Transverse colon (tissue), 4 donors: ENCODE results near the gene MCAT. TPM values are rescaled to one million over a fixed set of nuclear protein-coding genes. Genes with fewer than 3 reads are reported as not detected.

Source experiments
- DNase-seq: peaks from one replicate; pipeline ENCODE4 v3.0.0-alpha.2; 2019
- H3K27ac ChIP-seq, 4 donors: fragments of 200-600 bp; sonication (generic); 2 replicates each; pipeline ENCODE4 v1.5.1; 2016 to 2018; ENCODE audit warnings: inconsistent platforms in 4 of 4
- H3K27me3 ChIP-seq: fragments of 200-600 bp; sonication (generic); 2 replicates; pipeline ENCODE4 v1.5.1; 2017; ENCODE audit warnings: inconsistent platforms
- H3K36me3 ChIP-seq, 4 donors: fragments of 200-600 bp; sonication (generic); 2 replicates each; pipeline ENCODE4 v1.5.1; 2017 to 2019; ENCODE audit warnings: inconsistent platforms in 4 of 4
- H3K4me1 ChIP-seq, 4 donors: fragments of 200-600 bp; sonication (generic); 2 replicates each; pipeline ENCODE4 v1.5.1; 2017 to 2020; ENCODE audit warnings: inconsistent platforms in 4 of 4
- H3K4me3 ChIP-seq, 4 donors: fragments of 200-600 bp; sonication (generic); 1 replicate in 1 of 4; 2 replicates in 3 of 4; pipeline versions ENCODE4 v1.5.1 to v1.6.1; 2017 to 2019; ENCODE audit warnings: inconsistent platforms in 4 of 4
- H3K9me3 ChIP-seq, 2 donors: fragments of 200-600 bp; sonication (generic); 2 replicates each; pipeline ENCODE4 v1.5.1; 2017 to 2019; ENCODE audit warnings: inconsistent platforms in 2 of 2
- EP300 ChIP-seq: sonication (generic); formaldehyde crosslinking; IDR thresholded peaks from one replicate; pipeline ENCODE4 v1.6.1; 2017; ENCODE audit warnings: antibody characterized with exemption, low read depth
- POLR2A ChIP-seq: fragments of 450-650 bp; IDR thresholded peaks from one replicate; pipeline ENCODE4 v1.6.1; 2016; ENCODE audit warnings: antibody characterized with exemption, mild to moderate bottlenecking, moderate library complexity
- POLR2AphosphoS5 ChIP-seq, 3 donors: sonication (generic); formaldehyde crosslinking; IDR thresholded peaks; one replicate each; pipeline ENCODE4 v1.6.1; 2016; ENCODE audit warnings: antibody characterized with exemption in 3 of 3
- WGBS, 2 donors: methylation state at CpG; one replicate each; pipeline ENCODE4 v1.1.5; 2018; ENCODE audit warnings: low coverage in 1 of 2; 5-methylcytosine and 5-hydroxymethylcytosine counted together
- in situ Hi-C, 4 donors: fragments of 200-750 bp; cut with MboI; loops; one replicate each; pipeline versions ENCODE4 v1.15.0 to v1.15.1; 2017; ENCODE audit warnings: low sequenced_read_pairs in 3 of 4, low pct_ligation_motif_present in 1 of 4, low pct_unique_long_range_greater_than_20kb in 1 of 4
- intact Hi-C: fragments of 100-400 bp; cut with DNase I; formaldehyde crosslinking; loops from one replicate; pipeline ENCODE4 v1.15.1; 2023; ENCODE audit warnings: low total_unique reads
- total RNA-seq, 4 donors: library from RNA; depleted of rRNA; stranded (reverse); fragments of >200 nt; gene quantifications; one replicate each; pipeline ENCODE4 v1.1.0, GENCODE V29; 2016
- TF ChIP-seq, protein P1 (sequence below), 5 experiments: fragments of 200-600 bp in 3 of 5; fragments of 450-650 bp in 2 of 5; sonication (generic) in 3 of 5; IDR thresholded peaks; 1 replicate in 2 of 5; 2 replicates in 3 of 5; pipeline ENCODE4 v1.5.1; 2016 to 2017; ENCODE audit warnings: antibody characterized with exemption in 5 of 5, inconsistent platforms in 3 of 5, mild to moderate bottlenecking in 2 of 5, moderate library complexity in 1 of 5

MCAT gene
- total RNA-seq, 4 donors from 2014 or later = 20.9 to 24.3 (median 22.5) TPM

DNA sequence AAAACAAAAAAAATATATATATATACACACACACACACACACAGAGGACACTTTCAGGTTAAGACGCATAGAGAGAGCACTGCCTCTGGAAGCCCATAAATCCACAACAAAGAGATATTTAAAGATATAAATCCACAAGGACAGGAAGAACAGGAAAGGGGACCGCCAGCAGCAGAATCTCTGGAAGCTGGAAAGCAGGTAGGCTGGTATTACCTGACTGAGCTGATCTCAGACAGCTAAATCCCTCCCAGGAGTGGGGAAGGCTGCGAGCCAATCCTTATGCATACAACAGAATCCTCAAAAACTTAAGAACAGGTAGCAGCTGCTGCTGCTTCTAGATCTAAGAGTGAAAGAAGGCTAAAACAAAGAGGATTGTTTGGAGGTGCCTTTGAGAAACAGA is 1.8 kb upstream of the MCAT start:
- TF ChIP-seq, protein P1, sequence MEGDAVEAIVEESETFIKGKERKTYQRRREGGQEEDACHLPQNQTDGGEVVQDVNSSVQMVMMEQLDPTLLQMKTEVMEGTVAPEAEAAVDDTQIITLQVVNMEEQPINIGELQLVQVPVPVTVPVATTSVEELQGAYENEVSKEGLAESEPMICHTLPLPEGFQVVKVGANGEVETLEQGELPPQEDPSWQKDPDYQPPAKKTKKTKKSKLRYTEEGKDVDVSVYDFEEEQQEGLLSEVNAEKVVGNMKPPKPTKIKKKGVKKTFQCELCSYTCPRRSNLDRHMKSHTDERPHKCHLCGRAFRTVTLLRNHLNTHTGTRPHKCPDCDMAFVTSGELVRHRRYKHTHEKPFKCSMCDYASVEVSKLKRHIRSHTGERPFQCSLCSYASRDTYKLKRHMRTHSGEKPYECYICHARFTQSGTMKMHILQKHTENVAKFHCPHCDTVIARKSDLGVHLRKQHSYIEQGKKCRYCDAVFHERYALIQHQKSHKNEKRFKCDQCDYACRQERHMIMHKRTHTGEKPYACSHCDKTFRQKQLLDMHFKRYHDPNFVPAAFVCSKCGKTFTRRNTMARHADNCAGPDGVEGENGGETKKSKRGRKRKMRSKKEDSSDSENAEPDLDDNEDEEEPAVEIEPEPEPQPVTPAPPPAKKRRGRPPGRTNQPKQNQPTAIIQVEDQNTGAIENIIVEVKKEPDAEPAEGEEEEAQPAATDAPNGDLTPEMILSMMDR (IDR thresholded peaks at IDR 0.05) = no peak
- TF ChIP-seq POLR2AphosphoS5 (IDR thresholded peaks at IDR 0.05) (no peak), POLR2A (no peak), EP300 (no peak)
- H3K27ac ChIP-seq = no peak overlapping the region
- WGBS, 2 donors = 73 to 83% methylated on average over 2 to 3 of the region's 3 CpGs
- H3K36me3 ChIP-seq = no peaks in the 10 kb centered on the region
- no peak overlapping the region for H3K4me3 ChIP-seq
- no peaks in the 10 kb centered on the region for H3K27me3 ChIP-seq
- intact Hi-C loops (no loop called here), in situ Hi-C loops (no loop called here)
- DNase-seq = no peak
- H3K9me3 ChIP-seq = no peaks in the 10 kb centered on the region
- peaks cover 8 to 26% (median 12%) of the 10 kb centered on the region in 4 donors for H3K4me1 ChIP-seq

DNA sequence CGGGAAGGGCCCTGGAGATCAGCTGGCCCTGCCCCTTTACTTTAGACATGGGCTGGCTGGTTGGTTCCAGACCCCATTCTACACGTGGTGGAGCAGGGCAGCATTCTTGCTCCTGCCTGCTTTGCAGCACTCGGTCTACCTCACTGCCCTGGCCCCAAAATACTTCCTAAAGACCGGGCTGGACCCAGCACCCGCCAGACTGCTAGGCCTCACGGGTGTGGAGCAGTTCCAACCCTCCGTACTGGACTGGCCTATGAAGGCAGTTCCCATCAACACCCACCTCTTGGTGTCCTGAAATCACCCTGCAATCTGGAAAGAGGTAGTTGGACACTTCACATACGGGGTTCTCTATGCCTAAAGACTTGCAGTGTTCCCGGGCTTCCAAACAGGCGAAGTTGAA is 6.4 kb downstream of the MCAT start:
- no peak for TF ChIP-seq EP300
- TF ChIP-seq POLR2A = no peak
- Histone ChIP-seq H3K4me3 (no peak overlapping the region), H3K4me1 (peaks cover 0 to 5% (median 3%) of the 10 kb centered on the region in 4 donors), H3K27me3 (no peaks in the 10 kb centered on the region), H3K27ac (no peak overlapping the region), H3K9me3 (no peaks in the 10 kb centered on the region), H3K36me3 (peaks cover 0 to 4% (median 0%) of the 10 kb centered on the region in 4 donors)
- intact Hi-C loops = no loop called here
- WGBS, 2 donors = 80% methylated on average over 10 of the region's 10 CpGs; no CpG with 5 or more reads in 1 of the 2 donors
- in situ Hi-C loops = no loop called here
- DNase-seq = no peak

DNA sequence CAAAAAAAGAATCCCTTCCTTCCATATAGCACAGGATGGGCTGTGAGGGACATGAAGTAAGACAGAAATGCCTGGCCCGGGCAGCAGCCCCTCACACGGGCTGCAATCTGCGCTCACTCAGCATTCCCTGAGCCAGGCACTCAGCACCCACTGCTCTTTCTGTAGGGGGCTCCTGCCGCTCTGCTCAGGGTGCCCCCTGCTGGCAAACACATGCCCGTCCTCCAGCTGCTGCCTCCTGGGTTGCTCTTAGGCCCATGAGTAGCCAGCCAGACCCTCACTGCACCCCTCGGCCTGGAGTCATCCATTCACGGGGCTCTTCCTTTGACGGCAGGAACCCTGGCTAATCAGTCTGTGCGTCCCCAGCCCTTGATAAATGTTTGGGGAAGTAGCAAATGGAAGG is 6.9 kb downstream of the MCAT start:
- in situ Hi-C loops = no loop called here
- peak; percentile 57 for DNase-seq
- intact Hi-C loops = no loop called here
- no peaks in the 10 kb centered on the region for H3K9me3 ChIP-seq
- H3K4me1 ChIP-seq = no peaks in the 10 kb centered on the region
- peaks cover 0 to 4% (median 0%) of the 10 kb centered on the region in 4 donors for H3K36me3 ChIP-seq
- TF ChIP-seq POLR2A (no peak), EP300 (no peak), POLR2AphosphoS5 (IDR thresholded peaks at IDR 0.05) (no peak)
- TF ChIP-seq, protein P1 (IDR thresholded peaks at IDR 0.05) = peak; percentile 44 to 57 (median 53)
- H3K27ac ChIP-seq = no peak overlapping the region
- H3K4me3 ChIP-seq = no peak overlapping the region
- no peaks in the 10 kb centered on the region for H3K27me3 ChIP-seq
- 39 to 40% methylated on average over 1 to 9 of the region's 9 CpGs for WGBS, 2 donors

DNA sequence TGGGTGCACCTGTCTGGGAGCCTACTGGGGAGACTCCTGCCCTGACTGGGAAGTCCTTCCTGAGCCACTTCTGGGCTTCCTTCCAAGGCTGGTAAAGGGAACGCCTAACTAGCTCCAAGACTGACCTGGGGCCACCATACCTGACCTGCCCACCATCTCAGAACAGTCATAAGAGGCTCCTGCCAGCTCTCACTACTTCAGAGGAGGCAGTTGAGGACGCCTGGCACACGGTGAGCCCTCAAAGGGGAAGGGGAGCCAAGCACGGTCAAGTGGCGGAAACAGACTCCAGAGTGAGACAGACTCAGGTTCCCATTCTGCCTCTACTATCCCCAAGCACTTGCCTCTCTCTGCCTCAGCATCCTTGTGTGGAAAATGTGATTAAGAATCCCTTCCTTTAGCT is 7.6 kb downstream of the MCAT start:
- Histone ChIP-seq H3K9me3 (no peaks in the 10 kb centered on the region), H3K4me1 (no peaks in the 10 kb centered on the region), H3K27ac (no peak overlapping the region), H3K36me3 (peaks cover 0 to 4% (median 0%) of the 10 kb centered on the region in 4 donors), H3K4me3 (no peak overlapping the region), H3K27me3 (no peaks in the 10 kb centered on the region)
- TF ChIP-seq POLR2AphosphoS5 (IDR thresholded peaks at IDR 0.05) (no peak), EP300 (no peak), POLR2A (no peak)
- TF ChIP-seq, protein P1 (IDR thresholded peaks at IDR 0.05) = no peak
- WGBS, 2 donors = 69% methylated on average over 5 of the region's 5 CpGs; no CpG with 5 or more reads in 1 of the 2 donors
- intact Hi-C loops = no loop called here
- in situ Hi-C loops = no loop called here
- DNase-seq = no peak

DNA sequence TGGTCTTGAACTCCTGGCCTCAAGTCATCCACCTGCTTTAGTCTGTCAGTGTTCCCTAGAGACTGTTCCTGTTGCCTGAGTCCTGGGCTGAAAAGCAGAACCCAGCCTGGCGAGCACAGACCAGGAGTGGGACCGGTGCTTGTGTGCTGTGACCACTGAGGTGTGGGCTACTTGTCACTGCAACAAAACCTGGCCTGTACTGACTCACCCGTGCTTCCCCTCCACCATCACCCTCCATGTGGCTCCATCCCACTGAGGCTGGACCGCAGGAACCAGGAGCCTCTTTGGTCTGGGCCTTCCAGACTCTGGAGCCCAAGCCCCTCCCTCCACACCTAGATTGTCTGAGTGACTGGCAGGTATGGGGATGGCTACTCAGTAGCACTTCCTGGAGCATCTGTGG is 8.6 kb downstream of the MCAT start:
- TF ChIP-seq, protein P1 (IDR thresholded peaks at IDR 0.05) = no peak
- TF ChIP-seq EP300 (no peak), POLR2A (no peak), POLR2AphosphoS5 (IDR thresholded peaks at IDR 0.05) (no peak)
- H3K27me3 ChIP-seq = no peaks in the 10 kb centered on the region
- H3K27ac ChIP-seq = no peak overlapping the region
- in situ Hi-C loops (no loop called here), intact Hi-C loops (no loop called here)
- H3K9me3 ChIP-seq = no peaks in the 10 kb centered on the region
- peaks cover 0 to 6% (median 4%) of the 10 kb centered on the region in 4 donors for H3K4me1 ChIP-seq
- DNase-seq = no peak
- WGBS, 2 donors = 90% methylated on average over 4 of the region's 4 CpGs; no CpG with 5 or more reads in 1 of the 2 donors
- H3K4me3 ChIP-seq = no peak overlapping the region
- peaks cover 0 to 4% (median 0%) of the 10 kb centered on the region in 4 donors for H3K36me3 ChIP-seq
